ENCODE results near the gene DMXL2. TPM values are rescaled to one million over a fixed set of nuclear protein-coding genes. Genes with fewer than 3 reads are reported as not detected.

Gene DMXL2
- total and polyA plus RNA-seq, 9 of the 15 experiments (the other 6 are each of a cell fraction or from before 2014, with no cell fraction given), result 9.3 to 57.7 (median 30.7) TPM

DNA sequence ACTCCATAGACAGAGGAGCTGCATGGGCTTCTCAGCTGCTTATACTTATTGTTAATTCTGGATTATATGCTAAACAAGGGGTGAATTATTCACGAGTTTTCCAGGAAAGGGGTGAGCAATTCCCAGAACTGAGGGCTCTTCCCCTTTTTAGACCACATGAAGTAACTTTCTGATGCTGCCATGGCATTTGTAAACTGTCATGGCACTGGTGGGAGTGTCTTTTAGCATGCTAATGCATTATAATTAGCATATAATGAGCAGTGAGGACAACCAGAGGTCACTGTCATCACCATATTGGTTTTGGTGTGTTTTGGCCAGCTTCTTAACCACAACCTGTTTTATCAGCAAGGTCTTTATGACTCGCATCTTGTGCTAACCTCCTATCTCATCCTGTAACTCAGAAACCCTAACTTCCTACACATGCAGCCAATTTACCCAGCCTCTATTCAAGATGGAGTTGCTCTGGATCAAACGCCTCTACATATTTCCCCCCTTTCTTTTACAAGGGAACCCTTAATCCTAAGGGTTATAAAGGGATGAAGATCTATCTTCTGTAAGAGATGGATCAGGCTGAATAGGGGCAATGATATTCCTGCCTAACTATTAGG is 12.1 kb upstream of the DMXL2 start (continued):
- TF ChIP-seq, protein P1, sequence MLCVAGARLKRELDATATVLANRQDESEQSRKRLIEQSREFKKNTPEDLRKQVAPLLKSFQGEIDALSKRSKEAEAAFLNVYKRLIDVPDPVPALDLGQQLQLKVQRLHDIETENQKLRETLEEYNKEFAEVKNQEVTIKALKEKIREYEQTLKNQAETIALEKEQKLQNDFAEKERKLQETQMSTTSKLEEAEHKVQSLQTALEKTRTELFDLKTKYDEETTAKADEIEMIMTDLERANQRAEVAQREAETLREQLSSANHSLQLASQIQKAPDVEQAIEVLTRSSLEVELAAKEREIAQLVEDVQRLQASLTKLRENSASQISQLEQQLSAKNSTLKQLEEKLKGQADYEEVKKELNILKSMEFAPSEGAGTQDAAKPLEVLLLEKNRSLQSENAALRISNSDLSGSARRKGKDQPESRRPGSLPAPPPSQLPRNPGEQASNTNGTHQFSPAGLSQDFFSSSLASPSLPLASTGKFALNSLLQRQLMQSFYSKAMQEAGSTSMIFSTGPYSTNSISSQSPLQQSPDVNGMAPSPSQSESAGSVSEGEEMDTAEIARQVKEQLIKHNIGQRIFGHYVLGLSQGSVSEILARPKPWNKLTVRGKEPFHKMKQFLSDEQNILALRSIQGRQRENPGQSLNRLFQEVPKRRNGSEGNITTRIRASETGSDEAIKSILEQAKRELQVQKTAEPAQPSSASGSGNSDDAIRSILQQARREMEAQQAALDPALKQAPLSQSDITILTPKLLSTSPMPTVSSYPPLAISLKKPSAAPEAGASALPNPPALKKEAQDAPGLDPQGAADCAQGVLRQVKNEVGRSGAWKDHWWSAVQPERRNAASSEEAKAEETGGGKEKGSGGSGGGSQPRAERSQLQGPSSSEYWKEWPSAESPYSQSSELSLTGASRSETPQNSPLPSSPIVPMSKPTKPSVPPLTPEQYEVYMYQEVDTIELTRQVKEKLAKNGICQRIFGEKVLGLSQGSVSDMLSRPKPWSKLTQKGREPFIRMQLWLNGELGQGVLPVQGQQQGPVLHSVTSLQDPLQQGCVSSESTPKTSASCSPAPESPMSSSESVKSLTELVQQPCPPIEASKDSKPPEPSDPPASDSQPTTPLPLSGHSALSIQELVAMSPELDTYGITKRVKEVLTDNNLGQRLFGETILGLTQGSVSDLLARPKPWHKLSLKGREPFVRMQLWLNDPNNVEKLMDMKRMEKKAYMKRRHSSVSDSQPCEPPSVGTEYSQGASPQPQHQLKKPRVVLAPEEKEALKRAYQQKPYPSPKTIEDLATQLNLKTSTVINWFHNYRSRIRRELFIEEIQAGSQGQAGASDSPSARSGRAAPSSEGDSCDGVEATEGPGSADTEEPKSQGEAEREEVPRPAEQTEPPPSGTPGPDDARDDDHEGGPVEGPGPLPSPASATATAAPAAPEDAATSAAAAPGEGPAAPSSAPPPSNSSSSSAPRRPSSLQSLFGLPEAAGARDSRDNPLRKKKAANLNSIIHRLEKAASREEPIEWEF (CRISPR knock-in tag; IDR thresholded peaks at IDR 0.05), result peak; percentile 92
- peak; percentile 68; the same call in 1 of the 2 replicates for TF ChIP-seq HIVEP1 (CRISPR knock-in tag; IDR thresholded peaks at IDR 0.05)
- TF ChIP-seq SRSF3 (IDR thresholded peaks at IDR 0.05; ENCODE audit: insufficient read depth, low read length), result no peak
- no peak for TF ChIP-seq ZNF134 (CRISPR knock-in tag; conservative IDR thresholded peaks at IDR 0.05)
- TF ChIP-seq CHD4 (IDR thresholded peaks at IDR 0.05; ENCODE audit: insufficient read depth, insufficient replicate concordance, low read depth, low read length, poor library complexity, severe bottlenecking), result no peak
- TF ChIP-seq SPI1 (IDR thresholded peaks at IDR 0.05; ENCODE audit: borderline replicate concordance, low read depth, low read length), result peak; percentile 89
- no peak for TF ChIP-seq ZNF184 (CRISPR knock-in tag; IDR thresholded peaks at IDR 0.05)
- no peak for TF ChIP-seq POLR2AphosphoS2 (IDR thresholded peaks at IDR 0.05; ENCODE audit: low read length)
- no peak for TF ChIP-seq SMAD1 (IDR thresholded peaks at IDR 0.05; ENCODE audit: low read depth, low read length, partially characterized antibody)
- 0 out of 2 replicates have a peak, but pooled peaks have one; percentile 45 for TF ChIP-seq ZKSCAN1 (IDR thresholded peaks at IDR 0.05; ENCODE audit: low read depth, low read length)
- TF ChIP-seq SMARCE1 (IDR thresholded peaks at IDR 0.05), result 0 out of 2 replicates have a peak, but pooled peaks have one; percentile 10
- TF ChIP-seq, protein P2, sequence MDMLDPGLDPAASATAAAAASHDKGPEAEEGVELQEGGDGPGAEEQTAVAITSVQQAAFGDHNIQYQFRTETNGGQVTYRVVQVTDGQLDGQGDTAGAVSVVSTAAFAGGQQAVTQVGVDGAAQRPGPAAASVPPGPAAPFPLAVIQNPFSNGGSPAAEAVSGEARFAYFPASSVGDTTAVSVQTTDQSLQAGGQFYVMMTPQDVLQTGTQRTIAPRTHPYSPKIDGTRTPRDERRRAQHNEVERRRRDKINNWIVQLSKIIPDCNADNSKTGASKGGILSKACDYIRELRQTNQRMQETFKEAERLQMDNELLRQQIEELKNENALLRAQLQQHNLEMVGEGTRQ (CRISPR knock-in tag; IDR thresholded peaks at IDR 0.05), result no peak
- TF ChIP-seq, protein P3, sequence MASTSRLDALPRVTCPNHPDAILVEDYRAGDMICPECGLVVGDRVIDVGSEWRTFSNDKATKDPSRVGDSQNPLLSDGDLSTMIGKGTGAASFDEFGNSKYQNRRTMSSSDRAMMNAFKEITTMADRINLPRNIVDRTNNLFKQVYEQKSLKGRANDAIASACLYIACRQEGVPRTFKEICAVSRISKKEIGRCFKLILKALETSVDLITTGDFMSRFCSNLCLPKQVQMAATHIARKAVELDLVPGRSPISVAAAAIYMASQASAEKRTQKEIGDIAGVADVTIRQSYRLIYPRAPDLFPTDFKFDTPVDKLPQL (IDR thresholded peaks at IDR 0.05; ENCODE audit: extremely low read depth, insufficient read length), result no peak
- TF ChIP-seq ZNF239 (CRISPR knock-in tag; IDR thresholded peaks at IDR 0.05), result peak; percentile 62
- no peak for TF ChIP-seq ZNF324 (CRISPR knock-in tag; IDR thresholded peaks at IDR 0.05)
